IMR-90 (cell line): ENCODE data around the gene NFYB. TPM values are rescaled to one million over a fixed set of nuclear protein-coding genes. Genes with fewer than 3 reads are reported as not detected.

Experiments
- ATAC-seq: fragments of 200-7000 bp; cut with Tn5 transposase; 2 replicates; pipeline ENCODE4 v1.9.1; 2020; ENCODE audit warnings: low read depth, mild to moderate bottlenecking, moderate library complexity
- BruUV-seq: library from RNA; stranded (reverse); fragments of 400-500 nt; replicated peaks from 2 replicates; lab custom pipeline; 2021; lab: Mats Ljungman, UMichigan
- CTCF ChIA-PET: fragments of 300-600 bp; formaldehyde crosslinking; extraction: SDS; loops from one replicate; lab custom pipeline; 2021; ENCODE audit warnings: antibody characterized with exemption; lab: Yijun Ruan, JAX
- POLR2A ChIA-PET: fragments of 300-600 bp; sonication (Branson Sonifier 250); formaldehyde crosslinking; loops from one replicate; lab custom pipeline; 2022; ENCODE audit warnings: antibody characterized with exemption; ENCODE audit not compliant: unreplicated experiment; lab: Charles Lee
- DNase-seq: peaks from one replicate; pipeline ENCODE4 v3.0.0; 2013
- H2AFZ ChIP-seq: replicated peaks from 2 replicates; pipeline ENCODE3; 2013; ENCODE audit warnings: low read length, mild to moderate bottlenecking; ENCODE audit not compliant: poor library complexity
- H2AK5ac ChIP-seq: 2 replicates; pipeline ENCODE4 v1.6.1; 2013; ENCODE audit warnings: low read depth, low read length, inconsistent platforms
- H2AK9ac ChIP-seq: replicated peaks from 2 replicates; pipeline ENCODE3; 2013; ENCODE audit warnings: mild to moderate bottlenecking, low read depth, low read length, moderate library complexity; ENCODE audit not compliant: poor library complexity
- H2BK120ac ChIP-seq: 2 replicates; pipeline ENCODE4 v1.6.1; 2013; ENCODE audit warnings: low read depth, low read length, inconsistent platforms
- H2BK15ac ChIP-seq: 3 replicates; pipeline ENCODE4 v1.6.1; 2013; ENCODE audit warnings: low read depth, low read length, inconsistent platforms
- H2BK20ac ChIP-seq: 2 replicates; pipeline ENCODE4 v1.6.1; 2013; ENCODE audit warnings: low read depth, mild to moderate bottlenecking, inconsistent platforms, low read length, moderate library complexity
- H2BK5ac ChIP-seq: 2 replicates; pipeline ENCODE4 v1.6.1; 2013; ENCODE audit warnings: mild to moderate bottlenecking, low read depth, low read length, inconsistent platforms; ENCODE audit not compliant: poor library complexity, severe bottlenecking
- H3K14ac ChIP-seq: replicated peaks from 2 replicates; pipeline ENCODE4 v1.6.1; 2013; ENCODE audit warnings: low read depth, low read length, inconsistent platforms
- H3K18ac ChIP-seq: 2 replicates; pipeline ENCODE4 v1.6.1; 2013; ENCODE audit warnings: low read depth, low read length, control low read depth
- H3K23ac ChIP-seq: 2 replicates; pipeline ENCODE4 v1.6.1; 2013; ENCODE audit warnings: low read depth, low read length, inconsistent platforms
- H3K27ac ChIP-seq: 2 replicates; pipeline ENCODE4 v1.5.1; 2013; ENCODE audit warnings: mild to moderate bottlenecking, control low read depth, low read length; ENCODE audit not compliant: insufficient read depth
- H3K27me3 ChIP-seq: 2 replicates; pipeline ENCODE4 v1.6.1; 2013; ENCODE audit warnings: low read length; ENCODE audit not compliant: control insufficient read depth, insufficient read depth
- H3K36me3 ChIP-seq: 2 replicates; pipeline ENCODE4 v1.6.1; 2013; ENCODE audit warnings: low read length, mixed read lengths; ENCODE audit not compliant: control insufficient read depth, insufficient read depth
- H3K4ac ChIP-seq: 2 replicates; pipeline ENCODE4 v1.6.1; 2013; ENCODE audit warnings: low read depth, low read length, inconsistent platforms
- H3K4me1 ChIP-seq: 2 replicates; pipeline ENCODE4 v1.6.1; 2013; ENCODE audit warnings: low read length, mixed read lengths; ENCODE audit not compliant: control insufficient read depth, insufficient read depth
- H3K4me2 ChIP-seq: 2 replicates; pipeline ENCODE4 v1.6.1; 2013; ENCODE audit warnings: low read depth, mild to moderate bottlenecking, control low read depth, low read length, moderate library complexity
- H3K4me3 ChIP-seq: 2 replicates; pipeline ENCODE4 v1.5.1; 2013; ENCODE audit warnings: low read depth, mild to moderate bottlenecking, control low read depth, low read length, moderate library complexity; ENCODE audit not compliant: insufficient read depth
- H3K56ac ChIP-seq: 2 replicates; pipeline ENCODE4 v1.6.1; 2013; ENCODE audit warnings: low read length, inconsistent platforms; ENCODE audit not compliant: insufficient read depth; ENCODE audit errors: extremely low read depth
- H3K79me1 ChIP-seq, 2 experiments: 2 replicates each; pipeline ENCODE4 v1.6.1; 2013; ENCODE audit warnings: low read length in 2 of 2, inconsistent platforms in 1 of 2, low read depth in 1 of 2
- H3K9ac ChIP-seq: 2 replicates; pipeline ENCODE4 v1.6.1; 2013; ENCODE audit warnings: low read depth, low read length, control low read depth
- H3K9me1 ChIP-seq: 2 replicates; pipeline ENCODE4 v1.6.1; 2013; ENCODE audit warnings: low read length, inconsistent platforms; ENCODE audit not compliant: insufficient read depth
- H3K9me3 ChIP-seq: 2 replicates; pipeline ENCODE4 v1.6.1; 2013; ENCODE audit warnings: low read length; ENCODE audit not compliant: control insufficient read depth, insufficient read depth
- H4K20me1 ChIP-seq: 2 replicates; pipeline ENCODE4 v1.6.1; 2013; ENCODE audit warnings: low read length, inconsistent platforms; ENCODE audit not compliant: insufficient read depth
- H4K5ac ChIP-seq: 2 replicates; pipeline ENCODE4 v1.6.1; 2013; ENCODE audit warnings: mild to moderate bottlenecking, low read depth, low read length, control low read depth
- H4K8ac ChIP-seq, 2 experiments: 2 replicates each; pipeline ENCODE4 v1.6.1; 2013; ENCODE audit warnings: low read depth in 2 of 2, low read length in 2 of 2, control low read depth in 1 of 2, inconsistent platforms in 1 of 2
- H4K91ac ChIP-seq: 2 replicates; pipeline ENCODE4 v1.6.1; 2013; ENCODE audit warnings: low read depth, low read length, inconsistent platforms; ENCODE audit not compliant: insufficient read depth
- CEBPB ChIP-seq: IDR thresholded peaks from 2 replicates; pipeline ENCODE4 v1.6.1; 2012; ENCODE audit warnings: low read depth, low read length, improper control_type of control experiment
- FOS ChIP-seq: fragments of 150-350 bp; IDR thresholded peaks from 2 replicates; pipeline ENCODE4 v1.6.1; 2016; ENCODE audit warnings: low read depth, low read length
- MAFK ChIP-seq: IDR thresholded peaks from 2 replicates; pipeline ENCODE4 v1.6.1; 2012; ENCODE audit warnings: low read depth, low read length, improper control_type of control experiment
- MAZ ChIP-seq: IDR thresholded peaks from 2 replicates; pipeline ENCODE4 v1.6.1; 2012; ENCODE audit warnings: low read depth, mild to moderate bottlenecking, low read length, improper control_type of control experiment, moderate library complexity, borderline replicate concordance
- MXI1 ChIP-seq: IDR thresholded peaks from 2 replicates; pipeline ENCODE4 v1.6.1; 2012; ENCODE audit warnings: low read depth, mild to moderate bottlenecking, low read length, moderate library complexity, borderline replicate concordance
- NFE2L2 ChIP-seq: fragments of 150-350 bp; IDR thresholded peaks from 2 replicates; pipeline ENCODE4 v1.6.1; 2016; ENCODE audit warnings: low read depth, mild to moderate bottlenecking, low read length
- POLR2A ChIP-seq: IDR thresholded peaks from 2 replicates; pipeline ENCODE4 v1.6.1; 2012; ENCODE audit warnings: mild to moderate bottlenecking, low read depth, low read length
- RAD21 ChIP-seq: IDR thresholded peaks from 2 replicates; pipeline ENCODE4 v1.6.1; 2012; ENCODE audit warnings: low read length, improper control_type of control experiment
- RCOR1 ChIP-seq: IDR thresholded peaks from 2 replicates; pipeline ENCODE4 v1.6.1; 2012; ENCODE audit warnings: mild to moderate bottlenecking, low read length, improper control_type of control experiment; ENCODE audit not compliant: insufficient replicate concordance
- SMC3 ChIP-seq: fragments of 150-350 bp; IDR thresholded peaks from 2 replicates; pipeline ENCODE4 v1.6.1; 2016; ENCODE audit warnings: low read depth, mild to moderate bottlenecking, antibody characterized with exemption, low read length, moderate library complexity
- whole genome bisulfite sequencing, 2 experiments: methylation state at CpG; one replicate each; pipeline versions ENCODE4 v1.1.5 to v1.1.7; 2013; ENCODE audit warnings: missing lambda C conversion rate in 2 of 2; ENCODE audit not compliant: insufficient read length in 1 of 2; ENCODE audit errors: extremely low coverage in 2 of 2; 5-methylcytosine and 5-hydroxymethylcytosine counted together
- dilution Hi-C: fragments of 300-500 bp; cut with HindIII; formaldehyde crosslinking; loops from one replicate; pipeline ENCODE4 v1.14.3; 2018; ENCODE audit warnings: low sequenced_read_pairs; ENCODE audit not compliant: unreplicated experiment
- in situ Hi-C: fragments of 300-500 bp; cut with MboI; formaldehyde crosslinking; loops from 3 replicates; pipeline ENCODE4 v1.14.3; 2019; ENCODE audit warnings: low sequenced_read_pairs, inconsistent platforms, mixed read lengths
- intact Hi-C: fragments of 100-400 bp; cut with micrococcal nuclease; formaldehyde crosslinking; loops from 2 replicates; pipeline ENCODE4 v1.10.0; 2022
- polyA plus RNA-seq, 3 experiments: library from polyadenylated mRNA; depleted of rRNA; stranded (reverse); fragments of >200 nt; gene quantifications; 2 replicates each; pipeline ENCODE4 v1.2.3, GENCODE V29; 2012; ENCODE audit warnings: low replicate concordance in 1 of 3
- total RNA-seq: library from RNA; depleted of rRNA; stranded (reverse); fragments of >200 nt; gene quantifications from 2 replicates; pipeline ENCODE4 v1.2.3, GENCODE V29; 2012
- TF ChIP-seq, protein P1 (sequence below): fragments of 150-350 bp; IDR thresholded peaks from 2 replicates; pipeline ENCODE4 v1.6.1; 2016; ENCODE audit warnings: low read depth, mild to moderate bottlenecking, low read length, moderate library complexity, borderline replicate concordance
- TF ChIP-seq, protein P2 (sequence below): conservative IDR thresholded peaks from 2 replicates; pipeline ENCODE4 v1.5.1; 2012; ENCODE audit warnings: mild to moderate bottlenecking, low read depth, low read length, improper control_type of control experiment

NFYB gene
- total and polyA plus RNA-seq, 2 of the 4 experiments (the other 2 are of a cell fraction), result 22.2 to 28.4 TPM

DNA sequence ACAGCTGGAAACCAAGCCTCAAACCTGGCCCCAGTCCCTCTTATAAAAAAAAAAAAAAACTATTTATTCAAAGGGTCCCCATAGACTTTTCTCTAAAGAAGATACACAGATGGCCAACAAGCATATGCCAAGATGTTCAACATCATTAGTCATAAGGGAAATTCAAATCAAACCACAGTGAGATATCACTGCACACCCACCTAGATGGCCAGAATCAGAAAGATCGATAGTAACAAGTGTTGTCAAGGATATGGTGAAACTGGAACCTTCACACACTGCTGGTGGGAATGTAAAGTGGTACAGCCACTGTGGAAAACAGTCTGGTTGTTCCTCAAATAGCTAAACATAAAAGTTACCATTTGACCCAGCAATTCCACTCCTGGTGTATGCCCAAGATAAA, 5.9 kb upstream of the NFYB start:
- Histone ChIP-seq H3K4me2 (no peak overlapping the region), H3K18ac (no peak overlapping the region), H2BK15ac (no peak overlapping the region), H3K9me1 (peaks cover under 1% of the 10 kb centered on the region; the same call in 1 of the 2 replicates), H4K20me1 (no peaks in the 10 kb centered on the region), H4K91ac (no peak overlapping the region), H2BK120ac (no peak overlapping the region), H3K56ac (no peak overlapping the region), H2AK9ac (no peak overlapping the region), H2BK20ac (no peak overlapping the region), H3K27me3 (no peaks in the 10 kb centered on the region), H3K4me3 (no peak overlapping the region), H3K9ac (no peak overlapping the region), H4K5ac (no peak overlapping the region), H3K36me3 (no peaks in the 10 kb centered on the region), H3K14ac (no peak overlapping the region; the same call in 1 of the 2 replicates), H3K23ac (no peak overlapping the region), H3K27ac (no peak overlapping the region), H3K4ac (no peak overlapping the region), H3K79me1 (peaks cover 0 to 3% of the 10 kb centered on the region in 2 experiments; a peak in 1 of 4 replicates), H3K4me1 (peaks cover under 1% of the 10 kb centered on the region; the same call in 1 of the 2 replicates), H2BK5ac (no peak overlapping the region), H3K9me3 (no peaks in the 10 kb centered on the region; the same call in 1 of the 2 replicates), H2AFZ (no peak overlapping the region), H2AK5ac (no peak overlapping the region), H4K8ac (no peak overlapping the region)
- ATAC-seq (no peak), DNase-seq (no peak)
- ChIA-PET CTCF (no interaction called here), POLR2A (no interaction called here)
- dilution Hi-C loops (no loop called here), intact Hi-C loops (no loop called here), in situ Hi-C loops (no loop called here)
- no TSS peak for BruUV-seq
- TF ChIP-seq NFE2L2 (no peak), RAD21 (no peak), FOS (no peak), POLR2A (no peak), MXI1 (no peak), RCOR1 (no peak), CEBPB (no peak), SMC3 (no peak), MAFK (no peak), MAZ (no peak)
- TF ChIP-seq, protein P1, sequence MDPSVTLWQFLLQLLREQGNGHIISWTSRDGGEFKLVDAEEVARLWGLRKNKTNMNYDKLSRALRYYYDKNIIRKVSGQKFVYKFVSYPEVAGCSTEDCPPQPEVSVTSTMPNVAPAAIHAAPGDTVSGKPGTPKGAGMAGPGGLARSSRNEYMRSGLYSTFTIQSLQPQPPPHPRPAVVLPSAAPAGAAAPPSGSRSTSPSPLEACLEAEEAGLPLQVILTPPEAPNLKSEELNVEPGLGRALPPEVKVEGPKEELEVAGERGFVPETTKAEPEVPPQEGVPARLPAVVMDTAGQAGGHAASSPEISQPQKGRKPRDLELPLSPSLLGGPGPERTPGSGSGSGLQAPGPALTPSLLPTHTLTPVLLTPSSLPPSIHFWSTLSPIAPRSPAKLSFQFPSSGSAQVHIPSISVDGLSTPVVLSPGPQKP, result no peak
- TF ChIP-seq, protein P2, sequence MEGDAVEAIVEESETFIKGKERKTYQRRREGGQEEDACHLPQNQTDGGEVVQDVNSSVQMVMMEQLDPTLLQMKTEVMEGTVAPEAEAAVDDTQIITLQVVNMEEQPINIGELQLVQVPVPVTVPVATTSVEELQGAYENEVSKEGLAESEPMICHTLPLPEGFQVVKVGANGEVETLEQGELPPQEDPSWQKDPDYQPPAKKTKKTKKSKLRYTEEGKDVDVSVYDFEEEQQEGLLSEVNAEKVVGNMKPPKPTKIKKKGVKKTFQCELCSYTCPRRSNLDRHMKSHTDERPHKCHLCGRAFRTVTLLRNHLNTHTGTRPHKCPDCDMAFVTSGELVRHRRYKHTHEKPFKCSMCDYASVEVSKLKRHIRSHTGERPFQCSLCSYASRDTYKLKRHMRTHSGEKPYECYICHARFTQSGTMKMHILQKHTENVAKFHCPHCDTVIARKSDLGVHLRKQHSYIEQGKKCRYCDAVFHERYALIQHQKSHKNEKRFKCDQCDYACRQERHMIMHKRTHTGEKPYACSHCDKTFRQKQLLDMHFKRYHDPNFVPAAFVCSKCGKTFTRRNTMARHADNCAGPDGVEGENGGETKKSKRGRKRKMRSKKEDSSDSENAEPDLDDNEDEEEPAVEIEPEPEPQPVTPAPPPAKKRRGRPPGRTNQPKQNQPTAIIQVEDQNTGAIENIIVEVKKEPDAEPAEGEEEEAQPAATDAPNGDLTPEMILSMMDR, result no peak
- no CpG with 5 or more reads among the region's 1 CpG for WGBS, 2 experiments
